Tibial nerve (tissue), 4 donors: ENCODE measurements around the gene MACO1. TPM values are rescaled to one million over a fixed set of nuclear protein-coding genes. Genes with fewer than 3 reads are reported as not detected.

Source experiments
- DNase-seq, 2 donors: peaks; one replicate each; pipeline ENCODE4 v3.0.0-alpha.2; 2019; ENCODE audit warnings: low spot score in 2 of 2
- H3K27ac ChIP-seq, 4 donors: fragments of 200-600 bp; sonication (generic) in 3 of 4; one replicate each; pipeline ENCODE4 v1.5.1; 2017 to 2019; ENCODE audit warnings: mild to moderate bottlenecking in 1 of 4
- H3K27me3 ChIP-seq, 2 donors: fragments of 200-600 bp; sonication (generic) in 1 of 2; one replicate each; pipeline versions ENCODE4 v1.5.1 to v1.6.0; 2017 to 2019
- H3K36me3 ChIP-seq, 3 donors: fragments of 200-600 bp; sonication (generic); one replicate each; pipeline ENCODE4 v1.5.1; 2018 to 2019
- H3K4me1 ChIP-seq, 4 donors: fragments of 200-600 bp; sonication (generic) in 3 of 4; one replicate each; pipeline ENCODE4 v1.5.1; 2017 to 2019
- H3K4me3 ChIP-seq, 4 donors: fragments of 200-600 bp; sonication (generic) in 3 of 4; one replicate each; pipeline ENCODE4 v1.5.1; 2017 to 2019; ENCODE audit warnings: mild to moderate bottlenecking in 1 of 4, moderate library complexity in 1 of 4
- H3K9me3 ChIP-seq, 4 donors: fragments of 200-600 bp; sonication (generic) in 3 of 4; one replicate each; pipeline ENCODE4 v1.5.1; 2017 to 2019
- EP300 ChIP-seq, 2 donors: sonication (generic); formaldehyde crosslinking; IDR thresholded peaks; one replicate each; pipeline ENCODE4 v1.6.1; 2017; ENCODE audit warnings: antibody characterized with exemption in 2 of 2, mild to moderate bottlenecking in 1 of 2
- POLR2A ChIP-seq, 2 donors: fragments of 450-650 bp; IDR thresholded peaks; one replicate each; pipeline ENCODE4 v1.6.1; 2017; ENCODE audit warnings: antibody characterized with exemption in 2 of 2, mild to moderate bottlenecking in 2 of 2, moderate library complexity in 2 of 2
- WGBS, 2 donors: methylation state at CpG; one replicate each; pipeline ENCODE4 v1.1.5; 2018; 5-methylcytosine and 5-hydroxymethylcytosine counted together
- total RNA-seq, 4 donors: library from RNA; depleted of rRNA; stranded (reverse); fragments of >200 nt; gene quantifications; one replicate each; pipeline ENCODE4 v1.1.0, GENCODE V29; 2016
- TF ChIP-seq, protein P1 (sequence below), 5 experiments: fragments of 200-600 bp in 3 of 5; fragments of 450-650 bp in 2 of 5; sonication (generic) in 3 of 5; IDR thresholded peaks; one replicate each; pipeline ENCODE4 v1.5.1; 2016 to 2019; ENCODE audit warnings: antibody characterized with exemption in 5 of 5, mild to moderate bottlenecking in 3 of 5, moderate library complexity in 2 of 5

MACO1 gene
- total RNA-seq, 4 donors from 2014 or later: 8.8 to 16.2 (median 13.7) TPM

DNA sequence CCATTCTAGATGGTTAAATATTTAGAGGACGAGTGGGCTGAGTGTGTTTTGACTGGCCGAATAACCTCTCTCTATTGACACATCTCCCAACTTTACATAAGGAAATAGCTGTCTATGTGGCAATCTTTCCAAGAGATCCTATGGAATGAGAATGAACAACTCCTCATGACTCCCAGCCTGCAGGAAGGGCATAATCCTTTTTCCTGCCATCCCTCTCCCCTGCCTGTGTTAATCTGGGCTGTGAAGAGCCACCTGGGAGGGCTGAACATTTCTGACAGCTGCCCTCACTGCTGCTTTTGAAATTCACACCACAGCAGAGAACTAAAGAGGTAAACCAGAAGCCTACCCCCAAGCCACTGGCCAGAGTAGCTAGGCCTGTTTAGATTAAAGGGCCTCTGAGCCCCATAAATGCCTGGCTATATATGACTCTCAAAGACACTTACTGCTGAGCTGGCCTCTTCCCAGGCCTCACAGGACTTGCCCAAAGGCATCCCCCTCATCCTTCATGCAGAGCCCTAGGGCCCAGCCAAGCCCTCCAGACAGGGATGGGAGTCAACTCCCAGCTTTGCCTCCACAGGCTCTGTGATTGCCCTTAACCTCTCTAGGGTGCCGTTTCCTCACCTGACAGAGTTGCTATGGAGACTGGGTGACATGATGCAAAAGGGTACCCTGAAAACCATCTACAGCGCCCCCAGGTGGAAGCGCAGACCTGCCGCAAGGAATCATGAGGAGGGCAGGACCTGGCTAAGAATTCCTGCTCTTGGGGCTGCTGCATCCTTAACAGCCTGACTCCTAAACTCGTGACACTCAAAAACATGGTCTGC is 70.8 kb downstream of the MACO1 start:
- H3K27me3 ChIP-seq: no peaks in the 10 kb centered on the region
- H3K27ac ChIP-seq: no peak overlapping the region
- H3K4me3 ChIP-seq: no peak overlapping the region
- peaks cover 0 to 25% (median 0%) of the 10 kb centered on the region in 3 donors for H3K36me3 ChIP-seq
- no peaks in the 10 kb centered on the region for H3K9me3 ChIP-seq
- 62 to 70% methylated on average over 7 of the region's 7 CpGs for WGBS, 2 donors
- H3K4me1 ChIP-seq: peaks cover 0 to 37% (median 0%) of the 10 kb centered on the region in 4 donors
- TF ChIP-seq POLR2A (IDR thresholded peaks at IDR 0.05) (no peak), EP300 (IDR thresholded peaks at IDR 0.05) (no peak)
- TF ChIP-seq, protein P1, sequence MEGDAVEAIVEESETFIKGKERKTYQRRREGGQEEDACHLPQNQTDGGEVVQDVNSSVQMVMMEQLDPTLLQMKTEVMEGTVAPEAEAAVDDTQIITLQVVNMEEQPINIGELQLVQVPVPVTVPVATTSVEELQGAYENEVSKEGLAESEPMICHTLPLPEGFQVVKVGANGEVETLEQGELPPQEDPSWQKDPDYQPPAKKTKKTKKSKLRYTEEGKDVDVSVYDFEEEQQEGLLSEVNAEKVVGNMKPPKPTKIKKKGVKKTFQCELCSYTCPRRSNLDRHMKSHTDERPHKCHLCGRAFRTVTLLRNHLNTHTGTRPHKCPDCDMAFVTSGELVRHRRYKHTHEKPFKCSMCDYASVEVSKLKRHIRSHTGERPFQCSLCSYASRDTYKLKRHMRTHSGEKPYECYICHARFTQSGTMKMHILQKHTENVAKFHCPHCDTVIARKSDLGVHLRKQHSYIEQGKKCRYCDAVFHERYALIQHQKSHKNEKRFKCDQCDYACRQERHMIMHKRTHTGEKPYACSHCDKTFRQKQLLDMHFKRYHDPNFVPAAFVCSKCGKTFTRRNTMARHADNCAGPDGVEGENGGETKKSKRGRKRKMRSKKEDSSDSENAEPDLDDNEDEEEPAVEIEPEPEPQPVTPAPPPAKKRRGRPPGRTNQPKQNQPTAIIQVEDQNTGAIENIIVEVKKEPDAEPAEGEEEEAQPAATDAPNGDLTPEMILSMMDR (IDR thresholded peaks at IDR 0.05): no peak
- DNase-seq: no peak

DNA sequence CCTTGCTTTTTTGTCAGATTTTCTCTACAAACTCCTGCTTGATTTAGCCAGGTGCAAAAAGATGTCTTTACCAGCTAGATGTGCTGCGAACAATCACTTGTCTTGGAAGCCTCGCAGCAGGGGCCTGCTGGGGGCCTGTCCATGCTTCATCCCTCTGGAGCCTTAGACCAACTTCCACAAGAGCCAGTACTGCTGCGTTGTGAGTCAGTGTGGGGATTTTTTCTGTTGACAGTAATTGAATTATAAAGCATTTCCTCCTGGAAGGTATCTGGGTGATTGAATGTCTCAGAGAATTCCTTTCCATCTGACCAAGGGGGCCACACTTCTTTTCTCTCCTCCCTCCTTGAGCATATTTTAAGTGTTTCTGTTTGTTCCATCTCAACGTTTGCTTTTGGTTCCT is 72.3 kb downstream of the MACO1 start:
- peaks cover 0 to 37% (median 0%) of the 10 kb centered on the region in 4 donors for H3K4me1 ChIP-seq
- no peaks in the 10 kb centered on the region for H3K9me3 ChIP-seq
- no peak overlapping the region for H3K27ac ChIP-seq
- no peak overlapping the region for H3K4me3 ChIP-seq
- TF ChIP-seq EP300 (IDR thresholded peaks at IDR 0.05) (no peak), POLR2A (IDR thresholded peaks at IDR 0.05) (no peak)
- TF ChIP-seq, protein P1 (IDR thresholded peaks at IDR 0.05): no peak
- 68 to 76% methylated on average over 4 of the region's 4 CpGs for WGBS, 2 donors
- no peak for DNase-seq
- H3K36me3 ChIP-seq: peaks cover 0 to 10% (median 0%) of the 10 kb centered on the region in 3 donors
- H3K27me3 ChIP-seq: no peaks in the 10 kb centered on the region

DNA sequence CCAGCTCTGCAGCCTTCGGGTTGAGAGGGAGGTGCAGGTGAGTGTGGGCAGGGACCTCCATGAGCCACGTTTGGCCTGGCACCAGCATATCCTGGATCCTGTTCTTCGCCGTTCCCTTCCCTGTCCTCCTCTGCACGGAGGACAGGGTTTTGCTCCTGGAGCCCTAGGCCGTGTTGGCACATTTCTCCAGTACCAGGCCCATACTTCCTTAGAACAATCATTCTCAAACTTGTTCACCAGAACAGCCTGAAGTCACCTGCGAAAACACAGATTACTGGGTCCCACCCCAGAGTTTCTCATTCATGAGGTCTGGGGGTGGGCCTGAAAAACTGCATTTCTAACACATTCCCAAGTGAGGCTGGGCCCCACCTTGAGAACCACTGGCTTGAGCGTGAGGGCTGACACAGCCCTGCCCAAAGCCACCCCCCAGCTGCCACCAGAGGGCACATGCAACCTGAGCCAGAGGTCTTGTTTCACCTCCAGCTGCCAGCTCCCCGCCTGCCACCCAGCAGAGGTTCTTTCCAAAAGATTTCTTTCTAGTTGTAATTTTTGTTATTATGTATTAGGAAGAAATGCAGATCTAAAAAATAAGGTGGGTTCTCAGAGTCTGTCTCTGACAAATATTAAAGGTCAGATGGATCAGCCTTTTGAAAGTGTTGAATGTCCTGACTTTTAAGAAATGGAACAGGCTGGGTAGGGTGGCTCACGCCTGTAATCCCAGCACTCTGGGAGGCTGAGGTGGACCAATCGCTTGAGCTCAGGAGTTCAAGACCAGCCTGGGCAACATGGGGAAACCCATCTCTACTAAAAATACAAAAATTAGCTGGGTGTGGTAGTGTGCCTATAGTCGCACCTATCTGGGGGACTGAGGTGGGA is 73.1 kb downstream of the MACO1 start:
- DNase-seq: no peak
- no peak for TF ChIP-seq POLR2A (IDR thresholded peaks at IDR 0.05)
- TF ChIP-seq EP300 (IDR thresholded peaks at IDR 0.05): no peak
- TF ChIP-seq, protein P1 (IDR thresholded peaks at IDR 0.05): peak in 2 of 5 experiments; percentile 16 to 44
- H3K36me3 ChIP-seq: peaks cover 0 to 4% (median 0%) of the 10 kb centered on the region in 3 donors
- H3K27me3 ChIP-seq: no peaks in the 10 kb centered on the region
- no peaks in the 10 kb centered on the region for H3K9me3 ChIP-seq
- no peak overlapping the region for H3K4me3 ChIP-seq
- peaks cover 0 to 37% (median 0%) of the 10 kb centered on the region in 4 donors for H3K4me1 ChIP-seq
- 81 to 82% methylated on average over 12 of the region's 12 CpGs for WGBS, 2 donors
- no peak overlapping the region for H3K27ac ChIP-seq

DNA sequence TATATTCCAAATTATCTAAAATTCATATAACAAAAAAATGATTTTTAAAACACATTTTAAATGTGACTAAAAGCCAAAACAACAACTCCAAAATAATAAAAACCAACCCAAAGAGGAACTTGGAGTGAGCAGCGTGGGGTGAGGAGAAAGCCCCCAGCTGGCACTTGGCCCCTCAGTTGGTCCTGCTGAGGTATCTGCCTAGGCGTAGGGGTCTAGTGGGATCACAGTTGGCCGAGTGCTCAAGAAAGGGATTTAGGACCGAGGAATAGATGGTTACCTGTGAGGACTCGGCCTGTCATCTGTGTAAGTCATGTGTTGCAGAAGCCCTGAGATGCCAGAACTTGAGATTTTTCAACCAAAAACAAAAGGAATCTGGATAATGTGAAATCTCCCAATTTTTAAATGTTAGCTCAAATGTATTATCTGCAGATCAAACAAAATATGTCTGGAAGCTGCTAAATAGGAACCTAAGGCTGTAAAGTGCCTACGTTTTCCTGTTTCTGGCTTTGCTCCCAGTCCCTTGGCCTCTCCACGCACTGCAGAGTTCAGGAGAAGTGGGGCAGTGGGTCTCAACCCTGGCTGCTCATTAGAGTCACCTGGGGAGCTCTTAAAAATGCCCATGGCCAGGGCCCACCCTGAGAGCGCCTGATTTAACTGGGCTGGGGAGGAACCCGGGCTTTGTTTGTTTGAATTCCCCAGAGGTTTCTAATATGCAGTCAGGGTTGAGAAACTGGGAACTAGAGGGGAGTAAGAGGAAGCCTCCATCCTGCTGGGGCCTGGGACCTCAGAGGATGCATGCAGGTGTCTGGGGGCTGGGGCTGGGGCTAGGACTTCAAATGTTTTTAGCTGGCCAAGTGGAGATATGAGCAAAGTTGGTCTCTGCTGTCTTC is 74.3 kb downstream of the MACO1 start:
- no peaks in the 10 kb centered on the region for H3K27me3 ChIP-seq
- no peaks in the 10 kb centered on the region for H3K36me3 ChIP-seq
- H3K4me1 ChIP-seq: peaks cover 0 to 29% (median 0%) of the 10 kb centered on the region in 4 donors
- DNase-seq: no peak
- H3K27ac ChIP-seq: no peak overlapping the region
- 57 to 61% methylated on average over 8 to 9 of the region's 9 CpGs for WGBS, 2 donors
- TF ChIP-seq EP300 (IDR thresholded peaks at IDR 0.05) (no peak), POLR2A (IDR thresholded peaks at IDR 0.05) (no peak)
- TF ChIP-seq, protein P1 (IDR thresholded peaks at IDR 0.05): no peak
- no peaks in the 10 kb centered on the region for H3K9me3 ChIP-seq
- no peak overlapping the region for H3K4me3 ChIP-seq
